Bronchial epithelial cell (primary cell): ENCODE data around the gene GSG1L. TPM values are rescaled to one million over a fixed set of nuclear protein-coding genes. Genes with fewer than 3 reads are reported as not detected.

Source experiments
- DNase-seq: peaks from one replicate; pipeline ENCODE4 v3.0.0-alpha.2; 2010; ENCODE audit warnings: low read depth
- FAIRE-seq: peaks from 2 replicates; lab custom pipeline; 2011; peaks lifted over from hg19 to GRCh38; lab: Jason Lieb, UNC
- H3K27me3 ChIP-seq: 2 replicates; pipeline ENCODE4 v1.5.1; 2011; ENCODE audit warnings: low read length; ENCODE audit not compliant: control insufficient read depth, insufficient read depth
- H3K36me3 ChIP-seq: 2 replicates; pipeline ENCODE4 v1.5.1; 2011; ENCODE audit warnings: low read length; ENCODE audit not compliant: control insufficient read depth, insufficient read depth
- H3K4me3 ChIP-seq: 2 replicates; pipeline ENCODE4 v1.5.1; 2011; ENCODE audit warnings: mild to moderate bottlenecking, low read depth, low read length, control low read depth
- CTCF ChIP-seq: IDR thresholded peaks from 2 replicates; pipeline ENCODE4 v1.5.1; 2011; ENCODE audit warnings: mild to moderate bottlenecking, moderate library complexity, low read length, control low read depth, inconsistent platforms; ENCODE audit not compliant: insufficient read depth, severe bottlenecking
- total RNA-seq: library from RNA; depleted of rRNA; stranded (reverse); fragments of >200 nt; gene quantifications from 2 replicates; pipeline ENCODE4 v1.2.1, GENCODE V29; 2014

The GSG1L gene
- total RNA-seq, 1 donor from 2014 or later, result not detected

- DNase-seq (no peak), FAIRE-seq (no peak)
- Histone ChIP-seq H3K36me3 (no peaks in the 10 kb centered on the region), H3K27me3 (no peaks in the 10 kb centered on the region), H3K4me3 (no peak overlapping the region)
- no peak for TF ChIP-seq CTCF
Observed at GRCh38 chr16:27844826-27845225, 218.7 kb downstream of the GSG1L start.

GRCh38 chr16:27843800-27844199 lies 219.7 kb downstream of the GSG1L start:
- DNase-seq (no peak), FAIRE-seq (no peak)
- Histone ChIP-seq H3K27me3 (no peaks in the 10 kb centered on the region), H3K36me3 (no peaks in the 10 kb centered on the region), H3K4me3 (no peak overlapping the region)
- no peak for TF ChIP-seq CTCF

- Histone ChIP-seq H3K27me3 (no peaks in the 10 kb centered on the region), H3K36me3 (no peaks in the 10 kb centered on the region), H3K4me3 (no peak overlapping the region)
- no peak for TF ChIP-seq CTCF
- DNase-seq (no peak), FAIRE-seq (no peak)
Observed at GRCh38 chr16:27841911-27842310, 221.6 kb downstream of the GSG1L start.

GRCh38 chr16:27841061-27841801 lies 222.3 kb downstream of the GSG1L start:
- H3K27me3 ChIP-seq, result no peaks in the 10 kb centered on the region
- no peak for TF ChIP-seq CTCF
- no peak overlapping the region for H3K4me3 ChIP-seq
- DNase-seq (no peak), FAIRE-seq (no peak)
- no peaks in the 10 kb centered on the region for H3K36me3 ChIP-seq

GRCh38 chr16:27840311-27841060 lies 223.0 kb downstream of the GSG1L start:
- Histone ChIP-seq H3K27me3 (no peaks in the 10 kb centered on the region), H3K4me3 (no peak overlapping the region), H3K36me3 (no peaks in the 10 kb centered on the region)
- no peak for FAIRE-seq
- no peak for TF ChIP-seq CTCF
- no peak for DNase-seq
